SU-DHL-6 (cell line): ENCODE measurements around the gene RUFY4.

Experiments
- CTCF ChIP-seq: fragments of 200-600 bp; sonication (generic); IDR thresholded peaks from one replicate; pipeline ENCODE4 v1.5.1; 2017; ENCODE audit warnings: antibody characterized with exemption, mild to moderate bottlenecking, low read length, moderate library complexity; ENCODE audit not compliant: insufficient read depth, poor library complexity, severe bottlenecking
- EZH2phosphoT487 ChIP-seq: fragments of 200-600 bp; sonication (generic), shearing (Covaris generic); conservative IDR thresholded peaks from 2 replicates; pipeline ENCODE4 v1.6.1; 2018; ENCODE audit warnings: mild to moderate bottlenecking, antibody characterized with exemption, low read length, moderate library complexity, mixed read lengths

DNA sequence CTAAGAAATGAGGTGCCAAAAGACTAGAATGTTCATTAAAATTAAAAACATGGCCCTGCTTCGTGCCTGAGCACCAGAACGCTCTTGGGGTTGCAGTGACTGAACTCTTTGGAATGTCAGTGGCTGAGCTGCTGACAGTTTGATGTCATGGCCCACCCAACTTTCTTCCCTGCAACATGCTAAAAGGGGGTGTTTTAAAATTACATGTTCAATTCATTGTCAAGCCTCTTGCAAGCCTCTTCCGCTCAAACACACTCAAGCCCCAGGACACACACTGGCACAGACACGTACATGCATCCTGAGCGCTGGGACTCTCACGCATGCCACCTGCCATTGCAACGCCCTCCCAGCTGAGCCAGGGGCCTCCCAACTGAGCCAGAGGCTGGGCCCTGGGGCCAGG lies 12.6 kb downstream of the RUFY4 start:
- TF ChIP-seq CTCF (no peak), EZH2phosphoT487 (no peak)
